Endodermal cell (in vitro differentiated cells): Measurements from ENCODE around the gene SETD7. TPM values are rescaled to one million over a fixed set of nuclear protein-coding genes. Genes with fewer than 3 reads are reported as not detected.
A peak's percentile ranks its signal among the peaks of the same experiment; 100 is the strongest.

Experiments used
- DNase-seq: peaks from one replicate; pipeline ENCODE4 v3.0.0-alpha.2; 2017
- H3K27ac ChIP-seq: 2 replicates; pipeline ENCODE4 v1.5.1; 2013; ENCODE audit warnings: mild to moderate bottlenecking, low read depth, low read length, moderate library complexity
- H3K27me3 ChIP-seq: 2 replicates; pipeline ENCODE4 v1.6.1; 2013; ENCODE audit warnings: mild to moderate bottlenecking, low read length, moderate library complexity; ENCODE audit not compliant: insufficient read depth, control insufficient read depth, poor library complexity, severe bottlenecking
- H3K36me3 ChIP-seq: 2 replicates; pipeline ENCODE4 v1.7.0; 2013; ENCODE audit warnings: mild to moderate bottlenecking, low read length, moderate library complexity; ENCODE audit not compliant: control insufficient read depth, insufficient read depth
- H3K4me1 ChIP-seq: one replicate; pipeline ENCODE4 v1.7.0; 2013; ENCODE audit warnings: low read length; ENCODE audit not compliant: control insufficient read depth, insufficient read depth
- H3K4me3 ChIP-seq: 2 replicates; pipeline ENCODE4 v1.5.1; 2013; ENCODE audit warnings: mild to moderate bottlenecking, low read length, moderate library complexity
- H3K9ac ChIP-seq: 2 replicates; pipeline ENCODE4 v1.6.1; 2013; ENCODE audit warnings: mild to moderate bottlenecking, low read length, moderate library complexity; ENCODE audit not compliant: poor library complexity, severe bottlenecking; ENCODE audit errors: extremely low read depth
- H3K9me3 ChIP-seq: 2 replicates; pipeline ENCODE4 v1.6.1; 2013; ENCODE audit warnings: mild to moderate bottlenecking, low read length, moderate library complexity; ENCODE audit not compliant: control insufficient read depth
- H3K27ac Mint-ChIP-seq: 2 replicates; pipeline ENCODE4 v1.8.0; 2020; ENCODE audit warnings: mixed read lengths
- H3K27me3 Mint-ChIP-seq: 2 replicates; pipeline ENCODE4 v1.8.0; 2021; ENCODE audit warnings: mild to moderate bottlenecking, mixed read lengths; ENCODE audit not compliant: insufficient read depth
- H3K36me3 Mint-ChIP-seq: 2 replicates; pipeline ENCODE4 v1.8.0; 2020; ENCODE audit warnings: low read depth, mixed read lengths
- H3K4me1 Mint-ChIP-seq: 2 replicates; pipeline ENCODE4 v1.8.0; 2020; ENCODE audit warnings: mixed read lengths
- H3K4me3 Mint-ChIP-seq: 2 replicates; pipeline ENCODE4 v1.8.0; 2020; ENCODE audit warnings: mild to moderate bottlenecking, moderate library complexity, mixed read lengths
- H3K9me3 Mint-ChIP-seq: 2 replicates; pipeline ENCODE4 v1.8.0; 2020; ENCODE audit warnings: mild to moderate bottlenecking, mixed read lengths
- CTCF ChIP-seq: fragments of 200-600 bp; sonication (generic); conservative IDR thresholded peaks from 2 replicates; pipeline ENCODE4 v1.5.0; 2021; ENCODE audit warnings: antibody characterized with exemption, mild to moderate bottlenecking
- WGBS, 2 experiments: methylation state at CpG; one replicate each; pipeline versions ENCODE4 v1.1.5 to v1.1.7; 2013; ENCODE audit warnings: missing lambda C conversion rate in 2 of 2, mixed read lengths in 1 of 2; ENCODE audit not compliant: insufficient coverage in 1 of 2, insufficient read length in 1 of 2; 5-methylcytosine and 5-hydroxymethylcytosine counted together
- total RNA-seq, 2 donors: library from RNA; stranded (reverse); fragmentation: NEBNext Ultra II Directional in 1 of 2; extraction: Animal tissue kit (Norgen Biotek cat#: 25700) in 1 of 2; gene quantifications; 2 replicates in 1 of 2; 3 replicates in 1 of 2; pipeline ENCODE4 v1.2.1, GENCODE V29; 2021

SETD7 gene
- total RNA-seq, 2 donors from 2014 or later: 13.8 to 19.4 TPM

- WGBS, 2 experiments: 93 to 100% methylated on average over 4 of the region's 4 CpGs
- H3K27me3 ChIP-seq: no peaks in the 10 kb centered on the region
Measured at GRCh38 chr4:139499186-139499585, 56.8 kb downstream of the SETD7 start.

GRCh38 chr4:139493176-139493575 lies 62.8 kb downstream of the SETD7 start:
- Histone ChIP-seq H3K9ac (no peak overlapping the region), H3K27me3 (no peaks in the 10 kb centered on the region), H3K4me3 (no peak overlapping the region), H3K4me1 (no peaks in the 10 kb centered on the region), H3K9me3 (no peaks in the 10 kb centered on the region), H3K36me3 (no peaks in the 10 kb centered on the region), H3K27ac (no peak overlapping the region)
- no peak for TF ChIP-seq CTCF
- 90 to 97% methylated on average over 3 to 4 of the region's 4 CpGs for WGBS, 2 experiments
- no peaks in the 10 kb centered on the region for H3K27me3 Mint-ChIP-seq
- no peaks in the 10 kb centered on the region for H3K36me3 Mint-ChIP-seq
- peaks cover 7% of the 10 kb centered on the region for H3K9me3 Mint-ChIP-seq
- no peak for DNase-seq
- no peak overlapping the region for H3K4me3 Mint-ChIP-seq
- peaks cover 6% of the 10 kb centered on the region for H3K4me1 Mint-ChIP-seq
- H3K27ac Mint-ChIP-seq: no peak overlapping the region

More at GRCh38 chr4:139499186-139499585, 56.8 kb downstream of the SETD7 start:
- no peaks in the 10 kb centered on the region for H3K9me3 Mint-ChIP-seq
- peaks cover 5% of the 10 kb centered on the region for H3K36me3 Mint-ChIP-seq
- Histone ChIP-seq H3K9ac (no peak overlapping the region), H3K4me1 (no peaks in the 10 kb centered on the region), H3K36me3 (no peaks in the 10 kb centered on the region), H3K27ac (no peak overlapping the region), H3K9me3 (no peaks in the 10 kb centered on the region), H3K4me3 (no peak overlapping the region)
- no peak overlapping the region for H3K4me3 Mint-ChIP-seq
- no peak for TF ChIP-seq CTCF
- no peaks in the 10 kb centered on the region for H3K27me3 Mint-ChIP-seq
- peaks cover 5% of the 10 kb centered on the region for H3K4me1 Mint-ChIP-seq
- no peak overlapping the region for H3K27ac Mint-ChIP-seq
- no peak for DNase-seq

GRCh38 chr4:139492429-139492828 lies 63.6 kb downstream of the SETD7 start:
- Histone ChIP-seq H3K27ac (no peak overlapping the region), H3K27me3 (no peaks in the 10 kb centered on the region), H3K9me3 (no peaks in the 10 kb centered on the region), H3K9ac (no peak overlapping the region), H3K4me3 (no peak overlapping the region), H3K4me1 (no peaks in the 10 kb centered on the region), H3K36me3 (no peaks in the 10 kb centered on the region)
- 84 to 94% methylated on average over 2 of the region's 2 CpGs for WGBS, 2 experiments
- H3K4me3 Mint-ChIP-seq: no peak overlapping the region
- peaks cover 6% of the 10 kb centered on the region for H3K4me1 Mint-ChIP-seq
- H3K27me3 Mint-ChIP-seq: no peaks in the 10 kb centered on the region
- DNase-seq: peak; percentile 65
- H3K27ac Mint-ChIP-seq: no peak overlapping the region
- TF ChIP-seq CTCF: no peak
- H3K36me3 Mint-ChIP-seq: no peaks in the 10 kb centered on the region
- H3K9me3 Mint-ChIP-seq: peaks cover 7% of the 10 kb centered on the region
